A549 treated with Hydrocortisone at 1 μM for 4 hours (cell line): ENCODE measurements around the gene NAT8L. TPM values are rescaled to one million over a fixed set of nuclear protein-coding genes. Genes with fewer than 3 reads are reported as not detected.

ENCODE experiments used
- total RNA-seq: library from RNA; stranded (reverse); fragments of 200-300 nt; extraction: Qiagen RNA extraction; gene quantifications from 5 replicates; pipeline ENCODE4 v1.2.3, GENCODE V29; 2022

Gene NAT8L
- total RNA-seq = 12.2 to 13.6 TPM (median 12.9 TPM) in 5 replicates

DNA sequence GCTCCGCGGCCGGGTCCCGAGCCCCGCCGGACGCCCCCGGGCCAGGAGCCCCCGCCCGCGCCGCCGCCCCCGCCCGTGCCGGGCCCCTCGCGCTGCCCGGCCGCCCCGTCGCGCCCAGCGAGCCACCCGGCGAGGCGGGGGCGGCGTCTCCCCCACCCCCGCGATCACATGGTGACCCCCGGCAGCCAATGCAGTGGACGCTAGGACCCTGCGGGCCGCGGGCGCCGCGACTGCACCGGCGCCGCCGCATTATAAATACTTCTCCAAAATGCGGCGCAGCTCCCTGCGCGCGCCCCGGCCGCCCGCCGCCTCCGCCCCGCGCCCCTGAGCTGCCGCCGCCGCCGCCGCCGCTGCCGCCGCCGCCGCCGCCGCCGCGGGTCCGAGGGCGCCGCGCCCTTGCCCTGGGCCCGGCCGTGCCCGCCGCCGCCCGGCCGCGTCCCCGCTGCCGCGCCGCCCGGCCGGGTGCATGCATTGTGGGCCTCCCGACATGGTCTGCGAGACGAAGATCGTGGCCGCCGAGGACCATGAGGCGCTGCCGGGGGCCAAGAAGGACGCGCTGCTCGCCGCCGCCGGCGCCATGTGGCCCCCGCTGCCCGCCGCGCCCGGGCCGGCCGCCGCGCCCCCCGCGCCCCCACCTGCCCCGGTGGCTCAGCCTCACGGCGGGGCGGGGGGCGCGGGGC lies at the start of gene NAT8L:
TSS of gene NAT8L (plus strand) at position 282 of the 680 bp plus-strand sequence. CDS start at position 467, 185 bp downstream.

Other genes starting within 250 kb of the NAT8L start
- gene LETM1, start 203.2 kb upstream of the NAT8L start, total RNA-seq = 26.9 to 31.4 TPM (median 28.2 TPM) in 5 replicates
- gene NSD2, start 187.9 kb upstream of the NAT8L start, total RNA-seq = 35.5 to 49.3 TPM (median 43.6 TPM) in 5 replicates
- gene NELFA, start 50.4 kb upstream of the NAT8L start, total RNA-seq = 21.1 to 23.5 TPM (median 22.8 TPM) in 5 replicates
- 6.6 to 8.9 TPM (median 7.5 TPM) in 5 replicates for gene HAUS3, start 182.8 kb downstream of the NAT8L start, total RNA-seq
- 0.45 to 0.91 TPM (median 0.77 TPM) in 5 replicates for gene POLN, start 182.8 kb downstream of the NAT8L start, total RNA-seq
- gene MXD4, start 202.8 kb downstream of the NAT8L start, total RNA-seq = 15.1 to 21.9 TPM (median 20.3 TPM) in 5 replicates